Measurements from ENCODE around the gene NLRC4.
"Not testable (repeated sequence)": the region's sequence is repeated elsewhere in the genome, so short reads cannot be mapped to it uniquely, and the experiment has no call there.

NLRC4 gene

DNA sequence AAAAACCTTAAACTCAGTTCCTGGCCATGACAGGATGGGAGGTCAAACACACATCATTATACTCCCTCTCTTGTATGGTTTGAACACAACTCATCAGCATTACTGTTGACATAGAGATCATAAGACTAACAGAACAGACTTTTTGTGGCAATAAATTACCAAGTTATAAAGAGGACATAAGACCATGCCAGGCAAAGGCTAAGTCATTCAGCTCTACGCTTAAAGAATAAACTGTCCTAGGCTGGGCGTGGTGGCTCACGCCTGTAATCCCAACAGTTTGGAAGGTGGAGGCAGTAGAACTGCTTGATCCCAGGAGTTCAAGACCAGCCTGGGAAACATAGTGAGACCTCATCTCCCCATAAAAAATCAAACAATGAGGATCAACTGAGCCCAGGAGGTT, 16.4 kb downstream of the NLRC4 start:
- no peak for DNase-seq (ENCODE audit: low read depth in 3 of 3)

DNA sequence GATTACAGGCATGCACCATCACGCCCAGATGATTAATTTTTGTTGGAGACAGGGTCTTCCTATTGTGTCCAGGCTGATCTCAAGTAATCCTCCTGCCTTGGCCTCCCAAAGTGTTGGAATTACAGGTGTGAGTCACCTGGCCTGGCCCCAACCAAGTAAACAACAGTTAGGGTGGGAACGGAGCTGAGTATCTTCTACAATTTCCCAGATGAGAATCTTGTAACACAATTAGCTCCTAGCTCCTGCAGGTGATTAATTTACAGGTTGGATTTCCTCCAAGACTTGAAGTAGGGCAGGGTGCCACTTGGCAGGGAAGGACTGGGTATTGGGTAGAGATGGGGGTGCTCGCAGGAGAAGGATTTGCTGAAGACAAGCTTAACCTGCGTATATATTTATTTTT, 17.8 kb downstream of the NLRC4 start:
- DNase-seq (ENCODE audit: low read depth in 3 of 3) = no peak

DNA sequence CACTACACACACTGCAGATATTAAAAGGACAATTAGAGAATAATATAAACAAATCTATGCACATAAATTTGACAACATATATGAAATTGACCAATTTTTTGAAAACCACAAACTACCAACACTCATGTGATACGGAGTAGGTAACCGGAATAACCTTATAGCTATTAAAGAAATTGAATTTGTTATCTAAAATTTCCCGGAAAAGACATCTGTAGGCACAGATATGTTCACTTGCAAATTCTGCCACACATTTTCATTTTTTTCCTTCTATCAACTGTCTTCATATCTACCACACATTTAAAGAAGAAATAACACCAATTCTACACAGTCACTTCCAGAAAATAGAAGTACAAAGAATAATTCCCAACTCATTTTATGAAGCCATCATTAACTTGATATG, 22.4 kb downstream of the NLRC4 start:
- no peak for DNase-seq (ENCODE audit: low read depth in 3 of 3)

DNA sequence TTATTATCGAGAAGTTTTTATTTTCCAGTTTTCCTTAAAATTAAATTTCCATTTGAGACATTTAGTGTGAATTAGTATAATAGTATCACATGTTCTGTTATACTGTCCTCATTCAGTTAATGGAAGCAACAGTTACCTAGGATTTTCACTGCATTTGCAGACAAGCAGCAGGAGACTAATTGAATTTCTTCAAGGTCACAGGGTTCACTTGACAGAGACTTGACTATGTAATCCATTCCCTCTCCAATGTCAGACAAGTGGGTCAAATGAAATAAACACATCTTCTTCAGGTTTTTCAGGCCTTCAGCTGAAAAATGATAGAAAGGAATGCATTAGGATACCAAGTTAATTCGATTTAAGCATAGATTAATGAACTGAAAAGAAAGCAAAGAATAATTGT, 26.7 kb downstream of the NLRC4 start:
- no peak for DNase-seq (ENCODE audit: low read depth in 3 of 3)

DNA sequence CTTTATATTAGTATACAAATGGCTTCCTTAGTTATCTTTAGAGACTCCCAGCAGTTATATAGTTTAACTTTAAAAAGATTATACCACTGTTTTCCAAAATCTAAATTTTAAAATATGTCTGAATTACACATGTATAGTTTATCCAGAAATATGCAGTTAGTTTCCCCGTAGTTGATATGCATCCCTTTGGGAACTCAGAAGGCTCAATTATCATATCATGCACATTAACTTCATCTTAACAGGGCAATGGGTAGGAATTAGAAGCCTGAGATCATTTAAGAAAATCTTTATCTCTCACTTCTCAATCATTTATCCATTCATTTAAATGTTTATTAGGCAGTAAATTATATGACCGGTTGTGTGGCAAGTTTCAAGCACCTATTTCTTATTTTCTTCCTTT, 27.2 kb downstream of the NLRC4 start:
- no peak for DNase-seq (ENCODE audit: low read depth in 3 of 3)

DNA sequence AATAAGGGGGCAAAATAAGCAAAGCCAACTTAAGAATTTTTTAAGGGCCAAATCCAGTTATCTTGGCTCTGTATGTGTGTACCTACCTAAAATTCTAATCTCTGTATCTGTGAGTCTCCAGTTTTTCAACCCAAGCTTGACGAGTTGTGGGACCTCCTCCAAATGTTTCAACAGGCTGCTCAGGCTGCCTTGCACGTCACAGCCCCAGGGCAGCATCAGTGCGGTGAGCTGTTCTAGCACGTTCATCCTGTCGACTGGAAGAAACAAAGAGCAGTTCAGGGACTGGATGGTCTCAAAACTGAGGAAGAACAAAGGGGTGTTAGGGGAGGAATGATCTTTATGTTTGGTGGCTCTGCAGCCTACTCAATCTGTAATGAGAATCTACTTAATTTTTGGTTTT, 29.4 kb downstream of the NLRC4 start:
- DNase-seq (ENCODE audit: low read depth in 3 of 3) = no peak

DNA sequence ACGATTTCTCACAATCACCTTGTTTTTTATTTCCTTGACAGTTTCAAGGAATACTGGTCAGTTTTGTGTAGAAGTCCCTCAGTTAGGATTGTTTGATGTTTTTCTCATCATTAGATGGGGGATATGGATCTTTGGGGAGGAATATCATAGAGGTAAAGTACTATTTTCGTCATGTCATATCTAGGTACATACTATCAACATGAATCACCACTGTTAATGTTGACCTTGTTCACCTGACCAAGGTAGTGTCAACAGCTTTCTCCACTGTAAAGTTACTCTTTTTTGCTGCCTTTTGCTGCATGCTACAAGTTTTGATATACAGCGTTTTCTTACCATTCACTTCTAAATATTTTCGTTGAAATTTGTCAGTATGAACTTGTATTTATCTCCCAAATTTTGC, 32.7 kb downstream of the NLRC4 start:
- no peak for DNase-seq (ENCODE audit: low read depth in 3 of 3)

DNA sequence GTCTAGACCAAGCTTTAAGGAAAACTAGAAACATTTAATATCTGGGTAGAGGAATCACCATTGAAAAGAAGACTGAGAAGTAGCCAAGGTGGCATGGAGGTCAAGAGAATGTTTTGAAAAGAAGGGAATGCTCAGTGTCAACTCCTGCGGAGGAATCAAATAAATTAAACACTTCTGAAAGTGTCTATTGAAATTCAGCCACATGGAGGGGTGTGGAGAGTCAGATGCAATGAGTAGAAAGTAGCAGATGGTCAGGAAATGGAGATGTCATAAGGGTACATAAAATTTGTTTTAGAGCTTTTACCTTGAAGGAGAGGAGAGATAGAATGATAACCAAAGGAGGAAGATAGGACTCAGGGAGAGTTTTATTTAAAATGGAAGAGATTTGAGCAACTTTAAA, 35.1 kb downstream of the NLRC4 start:
- DNase-seq (ENCODE audit: low read depth in 3 of 3) = no peak

DNA sequence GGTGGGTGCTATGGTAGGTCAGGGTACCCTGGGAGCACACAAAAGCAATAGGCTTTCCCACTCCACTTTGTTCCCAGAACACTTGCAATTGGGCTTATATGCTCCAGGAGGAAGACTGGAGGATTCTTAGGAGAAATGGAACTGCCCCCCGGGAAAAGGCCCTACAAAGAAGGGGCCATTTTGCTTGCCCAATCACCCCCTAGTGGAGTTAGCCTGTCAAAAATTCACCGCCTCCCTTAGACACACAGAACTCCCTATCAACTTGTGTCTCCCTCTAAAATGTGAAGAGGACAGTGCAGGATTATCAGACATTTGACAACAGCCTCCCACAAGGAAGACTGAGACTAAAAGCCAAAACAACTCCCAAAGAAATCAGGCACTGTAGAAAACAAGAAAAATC, 36.5 kb downstream of the NLRC4 start:
- no peak for DNase-seq (ENCODE audit: low read depth in 3 of 3)

DNA sequence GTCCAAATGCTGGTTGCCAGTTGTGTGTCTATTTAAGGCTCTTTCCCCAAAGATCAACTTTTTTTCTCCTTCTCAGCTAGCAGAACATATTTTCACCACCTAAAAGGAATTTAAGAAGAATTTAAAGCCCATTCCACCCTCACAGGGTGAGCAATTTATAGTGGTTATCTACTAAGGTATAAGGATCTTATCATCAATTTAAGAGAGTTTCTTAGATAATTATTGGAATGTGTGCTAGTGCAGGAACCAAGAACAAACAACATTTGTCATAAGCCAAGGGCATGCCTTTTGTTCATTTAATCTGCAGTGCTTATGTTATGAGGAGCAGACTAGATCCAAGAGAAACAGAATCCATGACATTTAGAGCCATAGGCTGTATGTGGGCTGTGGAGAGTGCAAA, 37.2 kb downstream of the NLRC4 start:
- DNase-seq (ENCODE audit: low read depth in 3 of 3) = no peak

DNA sequence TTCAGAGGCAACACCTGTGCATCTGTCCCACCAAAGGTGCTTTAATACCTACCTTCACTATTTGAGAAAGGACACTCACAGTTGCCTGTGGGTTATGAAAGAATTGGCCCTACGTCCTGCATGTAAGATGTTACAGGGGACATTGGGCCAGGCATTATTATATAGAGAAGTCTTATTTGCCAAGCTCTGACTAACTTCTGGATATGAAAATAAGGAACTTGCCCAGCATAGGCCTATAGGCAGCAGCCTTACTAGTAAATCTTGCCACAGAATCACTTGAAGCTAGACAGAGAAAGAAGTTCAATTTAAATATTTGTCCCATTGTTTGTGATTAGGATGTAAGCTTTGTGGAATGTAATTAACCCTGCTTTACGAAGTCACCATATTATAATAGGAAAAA, 41.7 kb downstream of the NLRC4 start:
- DNase-seq (ENCODE audit: low read depth in 3 of 3) = no peak

DNA sequence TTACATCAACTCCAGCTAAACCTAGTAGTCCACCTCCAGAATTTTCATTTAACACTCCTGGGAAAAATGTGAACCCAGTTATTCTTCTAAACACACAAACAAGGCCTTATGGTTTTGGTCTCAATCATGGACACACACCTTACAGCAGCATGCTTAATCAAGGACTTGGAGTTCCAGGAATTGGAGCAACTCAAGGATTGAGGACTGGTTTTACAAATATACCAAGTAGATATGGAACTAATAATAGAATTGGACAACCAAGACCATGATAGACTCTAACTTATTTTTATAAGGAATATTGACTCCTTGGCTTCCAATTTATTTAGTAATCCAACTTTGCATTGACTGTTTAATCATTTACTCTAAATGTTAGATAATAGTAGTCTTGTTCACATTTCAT, 44.2 kb downstream of the NLRC4 start:
- no peak for DNase-seq (ENCODE audit: low read depth in 3 of 3)

DNA sequence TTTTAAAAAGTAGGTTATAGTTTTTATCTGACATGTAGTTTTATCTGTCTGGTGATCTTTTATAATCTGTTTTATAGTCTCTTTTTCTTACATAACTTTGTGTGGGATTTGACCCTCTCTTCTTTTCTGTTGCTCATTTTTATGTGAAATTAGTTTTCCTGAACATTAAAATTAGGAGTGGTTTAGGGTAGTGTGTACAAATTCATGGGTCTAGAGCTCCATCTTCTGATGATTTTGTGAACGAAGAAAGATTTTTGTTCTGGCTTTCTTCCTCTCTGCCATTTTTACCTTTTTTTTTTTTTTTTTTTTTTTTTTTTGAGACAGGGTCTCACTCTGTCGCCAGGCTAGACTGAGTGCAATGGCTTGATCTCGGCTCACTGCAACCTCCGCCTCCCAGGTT, 52.4 kb downstream of the NLRC4 start:
- DNase-seq (ENCODE audit: low read depth in 3 of 3) = no peak

DNA sequence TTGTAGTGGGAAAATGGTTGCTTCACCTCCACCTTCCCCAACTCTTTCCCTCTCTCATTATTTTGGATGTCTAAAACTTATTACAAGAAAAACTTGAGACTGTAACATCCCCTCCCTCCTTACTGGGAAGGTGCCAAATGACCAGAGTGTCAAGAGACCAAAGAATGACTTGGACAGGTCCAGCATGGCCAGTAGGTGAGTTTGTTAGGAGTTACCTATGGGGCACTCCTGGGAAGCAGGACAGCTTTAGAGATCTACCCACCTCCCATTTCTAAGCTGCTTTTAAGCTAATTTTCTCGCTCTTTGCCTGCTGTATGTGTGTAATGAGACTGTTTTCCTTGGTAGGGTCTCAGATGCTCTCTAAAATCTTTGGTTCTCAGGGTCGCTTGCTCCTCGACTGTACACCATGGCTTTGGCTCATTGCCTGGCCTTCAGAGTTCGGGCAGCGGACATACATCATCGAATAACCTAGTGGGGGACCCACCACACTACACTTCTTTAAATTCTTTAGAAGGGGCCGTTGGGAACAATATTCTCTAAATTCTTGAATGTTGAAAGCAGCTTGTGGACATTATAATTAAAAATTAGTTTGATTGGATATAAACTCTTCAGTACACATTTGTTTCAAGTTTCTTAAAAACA, 53.8 kb downstream of the NLRC4 start:
- DNase-seq (ENCODE audit: low read depth in 3 of 3) = no peak

DNA sequence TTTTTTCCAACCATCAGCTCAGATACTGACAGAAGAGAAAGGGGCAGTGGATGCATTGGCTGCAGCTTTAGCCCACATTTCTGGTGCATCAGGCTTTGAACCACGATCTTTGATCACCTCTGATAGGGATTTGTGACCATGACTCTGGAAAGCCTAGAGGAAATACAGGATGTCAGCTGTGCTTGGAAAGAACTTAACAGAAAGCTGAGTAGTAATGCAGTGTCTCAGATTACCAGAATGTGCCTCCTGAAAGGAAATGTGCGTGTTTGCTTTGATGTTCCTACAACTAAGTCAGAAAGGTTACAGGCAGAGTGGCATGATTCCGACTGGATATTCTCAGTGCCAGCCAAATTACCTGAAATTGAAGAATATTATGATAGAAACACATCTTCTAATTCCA, 61.3 kb downstream of the NLRC4 start:
- DNase-seq (ENCODE audit: low read depth in 3 of 3) = not testable (repeated sequence)

DNA sequence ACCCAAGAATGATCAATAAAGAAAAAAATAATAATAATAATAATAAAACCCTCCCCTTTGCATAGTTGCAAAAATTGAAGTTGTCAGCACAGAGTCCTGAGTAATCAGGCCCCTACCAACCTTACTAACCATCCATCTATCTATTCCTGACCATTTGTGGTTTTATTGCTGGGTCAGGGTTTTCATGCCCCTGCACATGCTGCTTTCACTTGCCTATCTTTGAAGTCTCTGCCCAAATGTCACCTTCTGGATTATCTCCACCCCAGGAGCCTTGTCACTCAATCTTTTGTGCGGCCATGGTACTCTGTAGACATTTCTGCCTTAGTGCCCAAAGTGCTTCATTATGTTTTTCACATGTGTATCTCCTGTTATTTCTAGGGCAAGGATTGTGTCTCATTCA, 63.9 kb downstream of the NLRC4 start:
- no peak for DNase-seq (ENCODE audit: low read depth in 3 of 3)

DNA sequence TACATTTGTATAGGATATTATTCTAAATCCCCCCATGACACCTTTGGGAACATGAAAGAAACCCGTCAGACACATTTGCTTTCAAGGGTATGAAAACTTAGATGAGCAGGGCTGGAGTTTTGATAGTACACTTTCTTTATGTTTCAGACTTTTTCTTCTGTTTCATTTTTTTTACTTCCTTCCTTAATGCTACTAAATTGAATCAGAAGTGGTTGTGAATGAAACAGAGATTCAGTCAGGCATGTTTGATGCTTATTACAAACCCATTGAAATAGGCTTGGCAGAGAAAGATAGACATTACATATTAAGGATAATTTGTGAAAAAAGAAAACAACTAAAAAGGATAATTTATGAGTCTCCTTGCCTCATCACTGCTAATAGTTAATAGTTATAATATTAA, 72.3 kb downstream of the NLRC4 start:
- no peak for DNase-seq (ENCODE audit: low read depth in 3 of 3)

DNA sequence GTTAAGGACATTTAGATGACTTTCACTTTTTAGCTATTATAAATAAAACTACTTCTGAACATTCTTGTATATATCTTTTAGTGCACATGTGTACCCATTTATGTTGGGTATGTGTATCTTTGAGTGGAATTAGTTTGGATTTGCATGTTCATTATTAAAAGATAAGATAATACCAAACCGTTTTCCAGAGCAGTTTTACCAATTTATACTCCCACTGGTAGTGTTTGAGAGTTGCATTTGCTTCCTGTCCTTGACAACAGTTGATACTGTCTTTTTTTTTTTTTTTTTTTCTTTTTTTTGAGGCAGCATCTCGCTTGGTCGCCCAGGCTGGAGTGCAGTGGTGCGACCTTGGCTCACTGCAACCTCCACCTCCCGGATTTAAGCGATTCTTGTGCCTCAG, 75.7 kb downstream of the NLRC4 start:
- DNase-seq (ENCODE audit: low read depth in 3 of 3) = no peak

DNA sequence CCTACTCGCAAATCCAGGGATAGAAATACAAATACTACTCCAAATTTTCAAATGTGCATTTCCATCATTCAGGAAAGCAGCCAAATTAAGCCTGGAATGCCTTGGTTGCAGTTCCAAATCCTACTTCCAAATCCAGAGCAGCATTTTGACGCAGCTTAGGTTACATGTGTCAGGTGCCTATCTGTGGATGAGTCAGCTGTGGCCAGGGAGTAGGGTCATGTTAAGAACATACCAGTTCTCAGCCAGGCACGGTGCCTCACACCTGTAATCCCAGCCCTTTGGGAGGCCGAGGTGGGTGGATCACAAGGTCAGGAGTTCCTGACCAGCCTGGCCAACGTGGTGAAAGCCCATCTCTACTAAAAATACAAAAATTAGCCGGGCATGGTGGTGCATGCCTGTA, 82.0 kb downstream of the NLRC4 start:
- DNase-seq (ENCODE audit: low read depth in 3 of 3) = no peak

All from stimulated activated CD4-positive, alpha-beta T cell treated with anti-CD3 and anti-CD28 coated beads, TNF-alpha, amount 100 ng/mL, for 24 hours (primary cell).